ENCODE data around the gene ERP44.
"Not testable (repeated sequence)": the region's sequence is repeated elsewhere in the genome, so short reads cannot be mapped to it uniquely, and the experiment has no call there.

The ERP44 gene

DNA sequence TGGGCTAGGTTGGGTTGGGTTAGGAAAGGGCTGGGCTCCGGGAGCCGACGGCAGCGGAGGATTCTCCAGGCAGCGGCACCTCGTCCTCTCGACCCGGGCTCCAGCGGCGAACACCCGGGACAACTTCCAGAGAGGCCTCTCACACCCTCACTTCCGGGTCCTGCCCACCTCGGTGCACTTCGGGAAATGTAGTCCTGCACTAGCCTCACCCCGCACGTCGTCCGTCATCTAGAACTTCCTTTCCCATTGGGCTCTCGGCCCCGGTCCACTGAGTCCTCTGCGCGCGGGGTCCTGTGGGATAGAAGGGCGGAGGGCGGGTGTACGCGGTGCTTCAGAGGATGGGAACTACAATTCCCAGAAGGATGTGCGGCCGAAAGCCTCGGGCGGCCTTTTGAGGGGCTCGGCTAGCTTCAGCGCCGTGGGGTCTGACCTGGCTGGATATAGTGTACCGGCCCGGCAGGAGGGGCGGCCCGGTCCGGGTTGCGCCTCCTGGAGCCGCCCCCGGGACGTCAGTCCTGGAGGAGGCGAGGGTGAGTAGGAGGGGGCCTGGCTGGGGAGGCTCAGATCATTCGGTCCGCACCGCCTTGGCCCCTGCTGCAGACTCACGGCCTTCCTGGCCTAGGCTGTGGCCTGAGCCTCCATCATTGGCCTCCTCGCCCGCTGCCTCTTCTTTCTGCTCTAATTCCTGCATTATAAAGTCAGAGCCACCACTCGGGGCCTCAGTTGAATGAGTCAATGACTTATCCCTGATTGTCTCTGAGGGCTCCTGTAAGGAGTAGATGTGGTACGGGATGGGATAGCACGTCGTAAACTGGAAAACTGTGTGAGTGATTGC, at the start of gene ERP44, which contains the start of gene INVS:
ERP44 (minus strand) TSS at position 114 of the 835 bp plus-strand sequence. CDS start 160 bp downstream, outside the sequence.
INVS (plus strand) TSS at position 357 of the 835 bp plus-strand sequence. CDS start 5,279 bp downstream, outside the sequence.
- DNase-seq (ENCODE audit: low spot score) (peak; percentile 98), FAIRE-seq (peak; percentile 87)

DNA sequence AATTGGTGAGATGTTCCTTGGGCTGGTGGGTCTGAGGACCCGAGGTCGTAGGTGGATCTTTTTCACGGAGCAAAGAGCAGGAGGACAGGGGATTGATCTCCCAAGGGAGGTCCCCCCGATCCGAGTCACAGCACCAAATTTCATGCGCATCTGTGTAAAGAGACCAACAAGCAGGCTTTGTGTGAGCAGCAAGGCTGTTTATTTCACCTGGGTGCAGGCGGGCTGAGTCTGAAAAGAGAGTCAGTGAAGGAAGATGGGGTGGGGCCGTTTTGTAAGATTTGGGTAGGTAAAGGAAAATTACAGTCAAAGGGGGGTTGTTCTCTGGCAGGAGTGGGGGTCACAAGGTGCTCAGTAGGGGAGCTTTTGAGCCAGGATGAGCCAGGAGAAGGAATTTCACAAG, 47.2 kb upstream of the ERP44 start:
- DNase-seq (ENCODE audit: low spot score); FAIRE-seq: not testable (repeated sequence)

DNA sequence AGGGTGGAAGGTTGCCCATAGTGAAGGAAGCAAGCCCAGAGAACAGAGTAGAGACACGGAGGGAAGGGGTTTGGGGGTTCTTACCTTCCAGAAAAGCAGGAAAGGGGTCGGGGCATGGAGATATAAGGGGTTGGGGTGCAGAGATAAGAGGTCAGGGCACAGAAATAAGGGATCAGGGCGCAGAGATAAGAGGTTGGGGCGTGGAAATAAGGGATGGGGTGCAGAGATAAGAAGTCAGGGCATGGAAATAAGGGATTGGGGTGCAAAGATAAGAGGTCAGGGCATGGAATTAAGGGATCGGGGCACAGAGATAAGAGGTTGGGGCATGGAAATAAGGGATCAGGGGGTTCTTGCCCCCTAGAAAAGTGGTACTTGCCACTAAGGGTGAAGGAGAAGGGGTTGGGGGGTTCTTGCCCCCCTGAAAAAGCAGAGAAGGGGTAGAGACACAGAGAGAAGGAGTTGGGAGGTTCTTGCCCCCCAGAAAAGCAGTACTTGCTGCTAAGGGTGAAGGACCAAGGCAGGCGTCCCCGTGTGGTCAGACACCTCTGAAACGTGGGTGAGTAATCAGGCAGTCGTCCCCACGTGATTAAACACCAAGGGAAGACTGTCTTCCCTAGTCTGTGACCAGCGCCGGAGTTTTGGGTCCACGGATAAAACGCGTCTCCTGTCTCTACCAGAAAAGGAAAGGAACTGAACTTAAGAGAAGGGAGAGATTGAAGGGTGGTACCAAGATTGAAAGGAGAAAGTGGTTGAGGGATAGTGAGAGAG, 46.6 kb upstream of the ERP44 start:
- not testable (repeated sequence) for DNase-seq (ENCODE audit: low spot score); FAIRE-seq

DNA sequence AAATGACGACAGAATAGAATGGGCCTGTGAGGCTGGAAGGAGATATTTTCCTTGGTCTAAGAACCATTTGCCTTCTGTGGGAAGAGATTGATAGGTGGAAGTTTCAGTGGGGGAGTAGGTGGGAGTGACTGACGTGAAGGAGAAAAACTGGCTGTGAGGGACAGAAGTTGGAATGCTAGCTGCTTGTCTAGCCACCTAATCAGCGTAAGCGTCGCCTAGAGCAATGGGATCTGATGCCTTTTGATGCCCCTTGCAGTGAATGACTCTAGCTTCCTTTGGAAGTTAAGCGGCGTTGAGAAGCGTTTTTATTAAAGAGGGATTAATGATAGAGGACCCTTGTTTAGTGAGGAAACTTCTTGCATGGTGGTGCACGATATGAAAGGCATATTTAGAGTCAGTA, 43.1 kb upstream of the ERP44 start:
- not testable (repeated sequence) for DNase-seq (ENCODE audit: low spot score); FAIRE-seq

DNA sequence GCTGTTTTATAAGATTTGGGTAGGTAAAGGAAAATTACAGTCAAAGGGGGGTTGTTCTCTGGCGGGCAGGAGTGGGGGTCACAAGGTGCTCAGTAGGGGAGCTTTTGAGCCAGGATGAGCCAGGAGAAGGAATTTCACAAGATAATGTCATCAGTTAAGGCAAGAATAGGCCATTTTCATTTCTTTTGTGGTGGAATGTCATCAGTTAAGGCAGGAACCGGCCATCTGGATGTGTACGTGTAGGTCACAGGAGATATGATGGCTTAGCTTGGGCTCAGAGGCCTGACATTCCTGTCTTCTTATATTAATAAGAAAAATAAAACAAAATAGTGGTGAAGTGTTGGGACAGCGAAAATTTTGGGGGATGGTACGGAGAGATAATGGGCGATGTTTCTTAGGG, 41.5 kb upstream of the ERP44 start:
- FAIRE-seq: not testable (repeated sequence)

DNA sequence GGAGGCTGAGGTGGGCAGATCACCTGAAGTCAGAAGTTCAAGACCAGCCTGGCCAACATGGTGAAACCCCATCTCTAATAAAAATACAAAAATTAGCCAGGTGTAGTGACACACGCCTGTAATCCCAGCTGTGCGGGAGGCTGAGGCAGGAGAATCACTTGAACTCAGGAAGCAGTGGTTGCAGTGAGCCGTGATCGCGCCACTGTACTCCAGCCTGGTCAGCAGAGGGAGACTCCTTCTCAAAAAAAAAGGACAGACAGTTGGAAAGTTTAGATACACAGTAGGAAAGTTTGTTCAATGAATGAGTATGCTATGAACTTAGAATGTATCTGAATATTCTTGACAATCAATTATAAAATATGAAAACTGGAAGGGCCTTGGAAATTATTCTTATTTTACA, 38.0 kb upstream of the ERP44 start:
- not testable (repeated sequence) for DNase-seq (ENCODE audit: low spot score); FAIRE-seq

More for the DNA sequence above, 41.5 kb upstream of the ERP44 start:
- DNase-seq (ENCODE audit: low spot score): not testable (repeated sequence)

DNA sequence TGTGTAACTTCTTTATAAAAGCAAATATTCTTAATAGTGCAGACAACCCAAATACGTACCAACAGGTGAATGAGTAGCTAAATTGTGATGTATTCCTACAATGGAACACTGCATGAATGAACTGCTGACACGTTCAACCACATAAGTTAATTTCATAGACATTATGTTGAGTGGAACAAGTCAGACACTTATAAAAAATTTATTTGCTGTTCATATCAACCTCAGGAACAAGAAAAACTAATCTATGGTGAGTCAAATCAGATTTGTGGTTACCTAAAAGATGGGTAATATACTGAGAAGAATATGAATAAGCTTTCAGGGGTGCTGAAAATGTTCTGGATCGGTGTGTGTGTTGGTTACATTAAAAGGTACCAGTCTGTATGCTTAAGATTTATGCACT, 35.9 kb upstream of the ERP44 start:
- DNase-seq (ENCODE audit: low spot score) (no peak), FAIRE-seq (no peak)

DNA sequence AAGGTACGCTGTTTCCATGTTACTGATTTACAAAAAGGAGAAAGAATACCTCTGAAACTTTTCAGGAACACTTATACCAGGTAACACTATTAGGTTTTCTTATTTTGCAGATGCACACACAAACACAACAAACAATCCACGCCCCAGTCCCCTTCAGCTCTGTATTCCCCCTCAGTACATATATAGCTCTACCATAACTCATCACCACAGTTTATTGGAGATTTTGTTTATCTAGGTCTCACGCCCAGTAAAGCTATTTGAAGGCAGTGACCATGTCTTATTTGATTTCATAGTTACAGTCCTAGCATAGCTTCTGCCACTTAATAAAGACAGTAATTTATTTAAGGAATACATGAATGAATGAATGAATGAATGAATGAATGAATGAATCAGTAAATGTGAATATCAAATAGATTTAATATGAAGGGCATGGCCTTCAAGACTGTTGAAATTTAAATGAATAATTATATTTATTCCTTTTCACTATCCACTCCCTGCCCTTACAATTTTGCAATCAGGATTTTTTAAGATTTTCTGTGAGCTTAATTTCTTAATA, 33.2 kb upstream of the ERP44 start:
- FAIRE-seq (no peak), DNase-seq (ENCODE audit: low spot score) (no peak)

DNA sequence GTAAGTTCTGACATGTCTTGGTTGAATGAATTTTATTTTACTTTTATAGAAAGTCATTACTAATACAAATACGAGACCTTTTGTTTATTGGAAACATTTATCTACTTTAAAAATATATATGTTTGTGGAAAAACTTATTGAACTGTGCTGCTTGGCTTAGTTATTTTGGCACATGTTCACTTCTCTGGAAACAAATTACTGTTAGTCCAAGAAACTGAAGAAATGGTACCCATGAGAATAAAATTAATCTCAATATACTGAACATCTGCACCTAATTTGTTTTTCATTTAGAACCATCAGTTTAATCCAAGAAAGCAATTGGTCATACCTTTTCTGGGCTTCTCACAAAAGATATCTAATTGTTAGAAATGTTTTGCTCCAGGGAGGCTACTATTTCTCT, 32.4 kb upstream of the ERP44 start:
- FAIRE-seq (no peak), DNase-seq (ENCODE audit: low spot score) (no peak)

DNA sequence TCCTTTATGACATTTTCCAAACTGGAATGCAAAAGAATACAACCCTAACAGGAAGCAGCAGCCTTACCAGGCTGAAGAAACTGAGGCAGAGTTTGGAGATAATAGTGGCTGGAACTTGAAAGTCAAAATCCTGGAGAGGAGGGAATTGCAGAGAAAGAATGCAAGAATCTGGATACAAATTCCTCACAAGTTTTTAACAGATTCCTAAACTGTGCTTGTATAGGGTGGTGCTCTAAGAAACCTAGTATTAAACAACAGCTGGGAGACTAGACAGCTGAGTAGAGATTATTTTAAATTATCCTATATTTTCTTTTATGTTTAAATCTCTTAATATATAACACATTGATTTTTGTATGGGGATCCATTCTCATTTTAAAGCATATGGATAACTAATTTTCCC, 31.0 kb upstream of the ERP44 start:
- DNase-seq (ENCODE audit: low spot score) (no peak), FAIRE-seq (no peak)

DNA sequence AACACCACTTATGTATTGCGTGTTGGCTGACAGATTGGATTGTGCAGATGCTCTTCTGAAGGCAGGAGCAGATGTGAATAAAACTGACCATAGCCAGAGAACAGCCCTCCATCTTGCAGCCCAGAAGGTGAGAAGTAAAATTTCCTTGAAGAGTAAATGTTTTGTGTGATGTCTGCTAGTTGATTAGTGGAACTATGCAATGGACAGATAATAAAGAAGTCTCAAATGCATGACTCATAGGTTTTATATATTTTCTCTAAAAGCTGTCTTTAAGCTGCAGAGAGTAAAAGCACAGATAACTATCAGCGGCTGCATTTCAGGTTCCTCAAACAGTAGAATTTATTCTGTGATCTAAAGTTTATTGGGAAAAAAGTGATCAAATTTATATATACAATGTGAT, 27.6 kb upstream of the ERP44 start:
- FAIRE-seq (no peak), DNase-seq (ENCODE audit: low spot score) (no peak)

DNA sequence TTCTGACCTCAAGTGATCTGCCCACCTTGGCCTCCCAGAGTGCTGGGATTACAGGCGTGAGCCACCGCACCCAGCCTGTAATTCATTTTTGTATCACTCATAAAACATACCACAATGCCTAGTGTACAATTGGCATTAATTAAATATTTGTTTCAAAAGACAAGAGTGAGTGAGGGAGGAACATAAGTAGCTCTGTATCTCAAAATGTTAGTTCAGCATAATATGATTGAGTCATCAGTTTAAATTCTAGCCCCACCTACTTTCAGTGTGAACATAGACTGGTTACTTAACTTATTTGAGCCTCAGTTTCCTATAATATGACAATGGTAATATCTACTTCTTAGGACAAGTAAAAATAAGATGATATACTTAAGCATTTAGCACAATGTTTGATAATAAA, 27.1 kb upstream of the ERP44 start:
- DNase-seq (ENCODE audit: low spot score): no peak
- FAIRE-seq: no peak

DNA sequence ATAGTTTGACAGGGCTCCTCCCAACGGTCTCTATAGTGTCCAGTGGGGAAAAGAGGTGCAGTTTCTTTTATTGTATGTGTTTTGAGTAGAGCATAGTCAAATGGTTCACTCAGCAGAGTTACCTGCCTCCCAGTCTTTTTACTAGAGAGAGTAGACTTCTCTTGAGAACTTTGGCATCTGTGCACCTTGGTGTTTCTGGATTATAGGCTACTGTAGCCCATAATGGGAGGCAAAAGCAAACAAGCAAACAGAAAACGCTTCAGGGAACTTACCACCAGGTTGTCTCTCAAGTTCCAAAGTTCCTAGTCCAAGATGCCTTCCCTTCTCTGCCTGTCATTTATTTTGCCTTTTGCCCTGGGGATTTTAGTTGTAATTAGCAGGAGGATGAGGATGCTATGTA, 26.4 kb upstream of the ERP44 start:
- FAIRE-seq: no peak

DNA sequence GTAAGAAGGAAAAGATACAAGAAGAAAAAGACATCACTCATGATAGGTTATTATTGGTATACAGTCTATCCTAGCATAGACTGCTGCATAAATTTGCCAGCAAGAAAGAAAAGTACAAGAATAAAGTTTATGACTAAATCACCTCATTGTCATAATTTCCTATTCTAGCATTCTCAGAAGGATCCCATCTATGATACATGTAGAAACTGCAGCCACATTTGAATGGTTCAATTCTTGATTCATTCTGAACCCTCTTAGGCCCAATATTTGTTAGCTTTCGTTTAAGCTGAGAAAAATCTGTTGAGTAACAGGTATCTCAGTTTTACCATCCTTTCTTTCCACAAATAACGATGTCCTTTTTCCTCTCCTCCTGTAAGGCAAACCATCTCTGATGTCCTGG, 21.5 kb upstream of the ERP44 start:
- FAIRE-seq: no peak
- DNase-seq (ENCODE audit: low spot score): no peak

More for the DNA sequence above, 26.4 kb upstream of the ERP44 start:
- DNase-seq (ENCODE audit: low spot score): no peak

DNA sequence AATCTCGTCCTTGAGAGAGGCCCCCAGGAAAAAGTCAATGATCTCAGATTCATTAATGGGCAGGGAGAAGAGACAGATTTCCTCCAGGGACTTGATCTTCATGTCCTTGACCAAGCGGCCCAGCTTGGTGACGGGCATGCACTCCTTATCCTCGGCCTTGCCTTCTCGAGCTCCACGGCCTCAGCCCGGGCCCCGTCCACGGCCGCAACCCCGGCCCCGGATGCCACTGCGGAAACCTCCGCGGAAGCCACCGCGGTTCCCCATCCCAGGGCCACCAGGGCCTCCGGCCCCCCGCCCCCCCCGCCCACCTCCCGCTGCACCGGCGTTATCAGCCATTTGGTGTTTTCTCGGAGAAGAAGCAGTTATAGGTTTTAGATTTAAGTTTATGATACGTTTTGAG, 18.5 kb upstream of the ERP44 start:
- FAIRE-seq (no peak), DNase-seq (ENCODE audit: low spot score) (no peak)

DNA sequence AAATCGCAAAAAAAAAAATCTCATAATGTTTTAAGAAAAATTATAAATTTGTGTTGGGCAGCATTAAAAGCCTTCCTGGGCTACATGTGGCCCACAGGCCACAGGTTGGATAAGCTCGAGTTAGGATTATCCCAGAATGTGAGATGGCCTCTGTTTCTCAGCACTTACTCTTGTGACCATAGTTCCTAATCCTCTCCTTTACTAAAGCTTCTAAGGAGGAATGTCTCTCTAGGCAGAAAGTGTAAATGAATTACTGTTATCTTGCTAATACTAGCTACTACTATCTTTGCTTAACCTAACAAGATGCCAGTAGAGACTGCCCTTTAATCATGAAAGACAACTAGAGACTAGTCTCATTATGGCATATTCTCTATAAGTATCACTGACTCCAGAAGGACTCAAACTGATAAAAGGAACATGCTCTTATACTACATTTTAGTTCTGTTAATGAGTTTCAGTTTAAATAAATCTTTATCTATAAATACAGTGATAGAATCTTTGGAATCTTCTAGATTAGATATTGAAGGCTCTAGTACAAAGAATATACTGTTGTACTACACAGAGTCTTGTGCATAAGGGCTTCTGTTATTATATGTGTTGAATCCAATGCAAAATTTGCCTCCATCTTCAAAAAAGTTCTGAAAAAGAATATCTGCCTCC, 14.0 kb upstream of the ERP44 start:
- DNase-seq (ENCODE audit: low spot score) (no peak), FAIRE-seq (no peak)

DNA sequence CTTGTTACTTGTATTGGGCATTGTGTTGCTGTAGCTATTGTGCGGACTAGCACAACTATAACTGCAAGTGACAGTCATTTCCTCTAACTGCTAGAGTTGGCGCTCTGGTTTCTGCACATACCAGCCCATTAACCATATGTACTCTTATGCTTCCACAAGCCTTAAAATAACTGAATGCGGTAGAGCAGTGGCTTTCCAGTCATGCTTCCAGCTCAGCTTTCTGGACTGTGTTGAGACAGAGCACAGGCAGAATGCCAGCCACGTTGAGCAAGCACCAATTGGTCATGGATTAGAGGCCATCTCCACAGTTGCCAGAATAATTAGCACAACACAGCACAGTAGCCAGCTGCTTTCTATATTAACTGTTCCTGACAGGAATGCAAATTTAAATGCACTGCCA, 12.4 kb upstream of the ERP44 start:
- peak; percentile 96 for FAIRE-seq
- peak; percentile 94 for DNase-seq (ENCODE audit: low spot score)

DNA sequence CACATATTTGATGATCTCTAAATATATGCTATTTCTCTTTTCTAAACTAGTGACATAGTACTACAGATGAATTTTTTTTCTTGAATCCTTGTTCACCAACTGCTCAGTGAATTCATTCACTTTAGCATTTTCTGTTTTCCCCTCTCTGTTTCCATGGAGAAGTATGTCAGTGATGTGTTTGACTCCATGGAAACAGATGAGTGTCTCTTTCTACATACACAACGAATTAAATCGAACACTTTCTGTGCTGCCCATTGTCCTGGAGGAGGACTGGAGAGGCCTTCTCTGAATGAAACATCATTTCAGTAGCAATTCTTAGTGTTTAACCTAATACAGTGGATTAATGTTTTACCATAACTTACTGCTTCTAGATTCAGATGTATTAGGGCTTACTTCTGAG, 9.8 kb upstream of the ERP44 start:
- DNase-seq (ENCODE audit: low spot score) (peak; percentile 31), FAIRE-seq (no peak)

DNA sequence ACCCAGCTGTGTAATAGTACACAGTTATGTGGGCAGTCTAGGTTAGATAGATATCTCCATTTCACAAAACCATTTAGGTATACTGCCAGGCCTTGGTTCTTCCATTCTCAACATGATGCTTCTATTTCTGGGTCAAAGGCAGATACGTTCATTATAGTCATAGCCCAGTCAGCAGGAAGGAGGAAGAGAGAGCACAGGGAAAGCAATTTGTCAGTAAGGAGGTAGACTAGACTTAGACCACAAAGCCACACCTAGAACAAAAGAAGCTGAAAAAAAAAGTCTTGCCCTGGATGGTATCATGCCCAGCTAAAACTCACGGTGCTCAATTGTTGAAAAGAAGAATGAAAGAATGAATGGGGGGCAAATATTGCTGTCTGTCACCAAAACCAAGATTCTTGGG, 7.8 kb upstream of the ERP44 start:
- no peak for FAIRE-seq
- DNase-seq (ENCODE audit: low spot score): no peak

DNA sequence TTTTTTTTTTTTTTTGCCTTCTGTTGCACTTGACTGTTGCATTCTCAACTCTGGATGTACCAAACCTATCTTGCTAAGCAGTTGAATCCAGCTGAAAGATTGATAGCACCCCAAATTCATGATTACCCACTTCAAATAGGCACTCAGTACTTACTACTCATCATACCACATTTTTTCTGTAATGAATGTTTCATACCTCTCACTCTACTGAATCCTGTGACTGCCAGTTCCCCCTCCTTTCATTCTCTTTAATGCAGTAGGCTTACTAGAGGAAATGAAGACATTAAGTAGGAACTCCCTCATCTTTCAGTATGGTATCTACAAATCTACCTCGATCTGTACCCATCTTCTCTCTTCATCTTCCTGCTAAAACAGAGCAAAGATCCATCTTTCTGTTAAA, 7.1 kb upstream of the ERP44 start:
- FAIRE-seq (no peak), DNase-seq (ENCODE audit: low spot score) (no peak)

DNA sequence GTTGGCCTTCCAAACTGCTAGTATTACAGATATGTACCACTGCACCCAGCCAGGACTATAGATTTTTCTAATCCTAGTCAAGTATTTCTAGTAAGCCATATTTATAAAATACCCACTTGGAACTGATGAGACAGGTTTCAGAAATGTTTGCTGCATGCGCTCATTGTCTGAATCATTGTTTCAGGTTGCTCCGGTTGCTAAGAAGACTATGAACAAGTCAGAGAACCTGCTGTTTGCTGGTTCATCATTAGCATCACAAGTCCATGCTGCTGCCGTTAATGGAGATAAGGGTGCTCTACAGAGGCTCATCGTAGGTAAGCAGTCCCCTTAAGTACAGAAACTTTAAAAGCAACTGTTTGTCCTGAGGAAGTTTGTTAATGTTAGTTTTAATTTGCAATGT, 5.5 kb upstream of the ERP44 start:
- DNase-seq (ENCODE audit: low spot score) (peak; percentile 61), FAIRE-seq (no peak)

DNA sequence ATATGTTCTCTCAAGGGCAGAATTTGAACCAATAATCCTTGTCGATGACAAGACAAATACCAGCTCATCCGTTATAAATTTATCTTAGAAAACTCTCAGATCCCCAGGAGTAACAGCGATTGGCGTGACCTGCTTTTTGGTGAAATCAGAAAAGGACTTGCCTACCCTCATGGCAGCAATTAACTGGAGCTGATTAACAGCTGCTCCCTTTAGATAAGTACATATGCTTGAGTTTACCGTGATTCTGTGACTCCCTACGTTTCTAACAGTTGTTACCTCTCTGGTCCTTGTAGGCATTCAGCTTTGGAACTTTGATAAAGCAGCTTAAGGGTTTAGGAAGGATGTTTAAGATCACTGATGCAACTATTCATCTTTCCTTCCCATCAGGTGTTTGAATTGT, 2.8 kb upstream of the ERP44 start:
- FAIRE-seq: no peak
- DNase-seq (ENCODE audit: low spot score): no peak
